BJ (cell line): ENCODE data around the gene SH3BP5L. TPM values are rescaled to one million over a fixed set of nuclear protein-coding genes. Genes with fewer than 3 reads are reported as not detected.
A peak's percentile ranks its signal among the peaks of the same experiment; 100 is the strongest.

Experiments
- CTCF ChIA-PET: fragments of 350-600 bp; formaldehyde crosslinking; extraction: SDS; loops from one replicate; lab custom pipeline; 2021; ENCODE audit warnings: antibody characterized with exemption, inconsistent platforms; lab: Yijun Ruan, JAX
- POLR2A ChIA-PET: fragments of 300-600 bp; sonication (Branson Sonifier 250); formaldehyde crosslinking; extraction: SDS; loops from one replicate; lab custom pipeline; 2021; ENCODE audit warnings: antibody characterized with exemption; lab: Charles Lee
- DNase-seq: peaks from one replicate; pipeline ENCODE4 v3.0.0-alpha.2; 2011; ENCODE audit warnings: low read depth
- H3K27me3 ChIP-seq: 2 replicates; pipeline ENCODE4 v1.6.0; 2011; ENCODE audit warnings: low read length; ENCODE audit not compliant: control insufficient read depth, insufficient read depth
- H3K36me3 ChIP-seq: 2 replicates; pipeline ENCODE4 v1.5.1; 2011; ENCODE audit warnings: low read length; ENCODE audit not compliant: control insufficient read depth, insufficient read depth
- H3K4me3 ChIP-seq: 2 replicates; pipeline ENCODE4 v1.5.1; 2011; ENCODE audit warnings: low read depth, mild to moderate bottlenecking, control low read depth, low read length
- CTCF ChIP-seq: IDR thresholded peaks from 2 replicates; pipeline ENCODE4 v1.5.1; 2011; ENCODE audit warnings: low read depth, mild to moderate bottlenecking, control low read depth, inconsistent platforms, low read length, moderate library complexity; ENCODE audit not compliant: insufficient read depth
- polyA plus RNA-seq: library from polyadenylated mRNA; depleted of rRNA; stranded (reverse); fragments of >200 nt; gene quantifications from 2 replicates; pipeline ENCODE4 v1.2.3, GENCODE V29; 2011

Gene SH3BP5L
- polyA plus RNA-seq, 1 experiment, result 32.5 TPM

GRCh38 chr1:248828845-248829244 is 3.1 kb upstream of the SH3BP5L start:
- POLR2A ChIA-PET, result interaction anchor here (0.6 kb wide), 1 partner anchor 9 kb away, joined by 3 read pairs; no protein-coding TSS in a partner anchor
- Histone ChIP-seq H3K27me3 (no peaks in the 10 kb centered on the region), H3K36me3 (no peaks in the 10 kb centered on the region), H3K4me3 (no peak overlapping the region)
- CTCF ChIA-PET, result interaction anchor here (0.7 to 3.4 kb wide), 2 partner anchors 9 to 13 kb away, joined by 3 to 21 read pairs; partner anchors contain the start of gene ZNF672
- no peak for DNase-seq
- TF ChIP-seq CTCF, result no peak

- DNase-seq, result no peak
- ChIA-PET POLR2A (no interaction called here), CTCF (interaction anchor here (1.1 to 3.4 kb wide), 4 partner anchors 12 to 53 kb away, joined by 3 to 21 read pairs (median 4); partner anchors contain the start of gene ZNF672)
- no peak for TF ChIP-seq CTCF
- Histone ChIP-seq H3K4me3 (peak overlapping the region; percentile 69), H3K27me3 (no peaks in the 10 kb centered on the region), H3K36me3 (no peaks in the 10 kb centered on the region; the same call in 1 of the 2 replicates)
Measured at GRCh38 chr1:248825573-248825908, 174 bp downstream of the SH3BP5L start.

GRCh38 chr1:248825136-248825535 is 579 bp downstream of the SH3BP5L start:
- H3K4me3 ChIP-seq, result peak overlapping the region; percentile 69
- peaks cover 1% of the 10 kb centered on the region; the same call in 1 of the 2 replicates for H3K36me3 ChIP-seq
- POLR2A ChIA-PET, result no interaction called here
- CTCF ChIA-PET, result interaction anchor here (1.0 to 1.2 kb wide), 3 partner anchors 17 to 54 kb away, joined by 3 to 4 read pairs (median 4); no protein-coding TSS in a partner anchor
- H3K27me3 ChIP-seq, result no peaks in the 10 kb centered on the region
- DNase-seq, result no peak
- TF ChIP-seq CTCF, result no peak

- POLR2A ChIA-PET, result no interaction called here
- CTCF ChIA-PET, result interaction anchor here (1.0 to 1.2 kb wide), 3 partner anchors 17 to 54 kb away, joined by 3 to 4 read pairs (median 4); no protein-coding TSS in a partner anchor
Measured at GRCh38 chr1:248824701-248825100, 1.0 kb downstream of the SH3BP5L start.

GRCh38 chr1:248824301-248824700 is 1.4 kb downstream of the SH3BP5L start:
- H3K27me3 ChIP-seq, result no peaks in the 10 kb centered on the region
- TF ChIP-seq CTCF, result no peak
- ChIA-PET POLR2A (no interaction called here), CTCF (interaction anchor here (1.0 kb wide), 1 partner anchor 18 kb away, joined by 4 read pairs; no protein-coding TSS in a partner anchor)
- peaks cover 3% of the 10 kb centered on the region; the same call in 1 of the 2 replicates for H3K36me3 ChIP-seq
- H3K4me3 ChIP-seq, result no peak overlapping the region
- DNase-seq, result no peak

More at GRCh38 chr1:248824701-248825100, 1.0 kb downstream of the SH3BP5L start:
- no peak for TF ChIP-seq CTCF
- peak overlapping the region; percentile 69 for H3K4me3 ChIP-seq
- no peak for DNase-seq
- H3K36me3 ChIP-seq, result peaks cover 3% of the 10 kb centered on the region; the same call in 1 of the 2 replicates
- no peaks in the 10 kb centered on the region for H3K27me3 ChIP-seq
